MM.1S (cell line): ENCODE results near the gene C5AR2.

Source experiments
- DNase-seq: peaks from one replicate; pipeline ENCODE4 v3.0.0-alpha.2; 2015
- H2AFZ ChIP-seq: fragments of 300-600 bp; sonication (generic); 2 replicates; pipeline ENCODE4 v1.6.0; 2016; ENCODE audit warnings: antibody characterized with exemption, low read length
- H3F3A ChIP-seq: fragments of 300-600 bp; sonication (generic); 2 replicates; pipeline ENCODE4 v1.6.1; 2016; ENCODE audit warnings: mild to moderate bottlenecking, antibody characterized with exemption, low read length, moderate library complexity, mixed read lengths; ENCODE audit not compliant: insufficient read depth
- H3K27ac ChIP-seq: fragments of 300-600 bp; sonication (generic); 2 replicates; pipeline ENCODE4 v1.5.1; 2016; ENCODE audit warnings: mild to moderate bottlenecking, low read length
- H3K27me3 ChIP-seq: fragments of 300-600 bp; sonication (generic); replicated peaks from 2 replicates; pipeline ENCODE4 v1.6.0; 2016; ENCODE audit warnings: low read length; ENCODE audit not compliant: insufficient read depth
- H3K36me3 ChIP-seq: fragments of 300-600 bp; sonication (generic); replicated peaks from 2 replicates; pipeline ENCODE4 v1.6.1; 2016; ENCODE audit warnings: mild to moderate bottlenecking, low read length, mixed read lengths; ENCODE audit not compliant: insufficient read depth
- H3K4me1 ChIP-seq: fragments of 300-600 bp; sonication (generic); 2 replicates; pipeline ENCODE4 v1.6.1; 2016; ENCODE audit warnings: low read length, mixed read lengths
- H3K4me2 ChIP-seq: fragments of 300-600 bp; sonication (generic); 2 replicates; pipeline ENCODE4 v1.6.0; 2016; ENCODE audit warnings: low read depth, low read length
- H3K4me3 ChIP-seq: fragments of 300-600 bp; sonication (generic); 2 replicates; pipeline ENCODE4 v1.5.1; 2016; ENCODE audit warnings: low read length, mixed read lengths
- H3K79me2 ChIP-seq: fragments of 300-600 bp; sonication (generic); 2 replicates; pipeline ENCODE4 v1.6.1; 2016; ENCODE audit warnings: mixed run types, low read length, mixed read lengths
- H3K9ac ChIP-seq: fragments of 300-600 bp; sonication (generic); 2 replicates; pipeline ENCODE4 v1.6.1; 2016; ENCODE audit warnings: low read length, mixed read lengths
- H3K9me2 ChIP-seq: fragments of 300-600 bp; sonication (generic); replicated peaks from 2 replicates; pipeline ENCODE4 v1.6.1; 2016; ENCODE audit warnings: mild to moderate bottlenecking, low read length, mixed read lengths; ENCODE audit not compliant: insufficient read depth
- H3K9me3 ChIP-seq: fragments of 300-600 bp; sonication (generic); replicated peaks from 2 replicates; pipeline ENCODE4 v1.6.1; 2016; ENCODE audit warnings: mild to moderate bottlenecking, low read length, mixed read lengths; ENCODE audit not compliant: insufficient read depth
- H4K20me1 ChIP-seq: fragments of 300-600 bp; sonication (generic); 2 replicates; pipeline ENCODE4 v1.6.1; 2016; ENCODE audit warnings: mild to moderate bottlenecking, low read length, moderate library complexity, mixed read lengths; ENCODE audit not compliant: insufficient read depth
- EZH2 ChIP-seq: fragments of 300-600 bp; sonication (generic); optimal IDR thresholded peaks from 2 replicates; pipeline ENCODE3; 2017; ENCODE audit warnings: low read depth, mild to moderate bottlenecking, antibody characterized with exemption, low read length, mixed read lengths
- EZH2phosphoT487 ChIP-seq: fragments of 300-600 bp; sonication (generic); IDR thresholded peaks from 2 replicates; pipeline ENCODE4 v1.6.1; 2018; ENCODE audit warnings: antibody characterized with exemption, low read length
- TF ChIP-seq, protein P1 (sequence below): fragments of 300-600 bp; sonication (generic); IDR thresholded peaks from 2 replicates; pipeline ENCODE4 v1.5.1; 2016; ENCODE audit warnings: antibody characterized with exemption, low read length, mixed read lengths

Gene C5AR2

DNA sequence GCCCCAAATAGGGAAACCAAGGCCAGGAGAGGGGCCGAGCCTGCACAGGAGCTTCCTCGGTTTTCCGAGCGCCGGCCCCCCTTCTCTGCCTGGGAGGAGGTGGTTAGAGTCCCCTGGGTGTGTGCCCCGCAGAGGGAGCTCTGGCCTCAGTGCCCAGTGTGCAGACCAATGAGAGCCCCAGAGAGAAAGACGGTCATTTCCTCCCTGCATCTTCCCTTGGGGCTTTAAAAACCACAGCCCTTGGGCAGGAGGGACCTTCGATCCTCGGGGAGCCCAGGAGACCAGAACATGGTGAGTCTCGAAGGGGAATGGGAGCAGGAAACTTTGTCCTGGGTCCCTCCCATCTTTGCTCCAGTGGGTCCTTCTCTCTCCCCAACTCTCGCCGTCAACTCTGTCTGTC, 22.4 kb upstream of the C5AR2 start, which contains the start of gene C5AR1:
Gene C5AR1, plus strand, starts transcription at position 254 of the 400 bp plus-strand sequence. Its CDS starts 35 bp downstream, at position 289.
- Histone ChIP-seq H3K36me3 (no peaks in the 10 kb centered on the region), H3K4me3 (no peak within 1 kb of the TSS), H3K27ac (no peak within 1 kb of the TSS), H3K4me1 (no peaks in the 10 kb centered on the region), H3K9me2 (no peaks in the 10 kb centered on the region), H4K20me1 (no peaks in the 10 kb centered on the region), H3K9ac (no peak within 1 kb of the TSS), H2AFZ (no peak within 1 kb of the TSS), H3K27me3 (peaks cover 76% of the 10 kb centered on the region), H3K4me2 (no peak within 1 kb of the TSS), H3F3A (no peaks in the 10 kb centered on the region), H3K9me3 (no peaks in the 10 kb centered on the region), H3K79me2 (no peaks in the 10 kb centered on the region)
- DNase-seq, result no peak
- TF ChIP-seq, protein P1, sequence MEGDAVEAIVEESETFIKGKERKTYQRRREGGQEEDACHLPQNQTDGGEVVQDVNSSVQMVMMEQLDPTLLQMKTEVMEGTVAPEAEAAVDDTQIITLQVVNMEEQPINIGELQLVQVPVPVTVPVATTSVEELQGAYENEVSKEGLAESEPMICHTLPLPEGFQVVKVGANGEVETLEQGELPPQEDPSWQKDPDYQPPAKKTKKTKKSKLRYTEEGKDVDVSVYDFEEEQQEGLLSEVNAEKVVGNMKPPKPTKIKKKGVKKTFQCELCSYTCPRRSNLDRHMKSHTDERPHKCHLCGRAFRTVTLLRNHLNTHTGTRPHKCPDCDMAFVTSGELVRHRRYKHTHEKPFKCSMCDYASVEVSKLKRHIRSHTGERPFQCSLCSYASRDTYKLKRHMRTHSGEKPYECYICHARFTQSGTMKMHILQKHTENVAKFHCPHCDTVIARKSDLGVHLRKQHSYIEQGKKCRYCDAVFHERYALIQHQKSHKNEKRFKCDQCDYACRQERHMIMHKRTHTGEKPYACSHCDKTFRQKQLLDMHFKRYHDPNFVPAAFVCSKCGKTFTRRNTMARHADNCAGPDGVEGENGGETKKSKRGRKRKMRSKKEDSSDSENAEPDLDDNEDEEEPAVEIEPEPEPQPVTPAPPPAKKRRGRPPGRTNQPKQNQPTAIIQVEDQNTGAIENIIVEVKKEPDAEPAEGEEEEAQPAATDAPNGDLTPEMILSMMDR, result no peak
- no peak for TF ChIP-seq EZH2
- TF ChIP-seq EZH2phosphoT487, result no peak

DNA sequence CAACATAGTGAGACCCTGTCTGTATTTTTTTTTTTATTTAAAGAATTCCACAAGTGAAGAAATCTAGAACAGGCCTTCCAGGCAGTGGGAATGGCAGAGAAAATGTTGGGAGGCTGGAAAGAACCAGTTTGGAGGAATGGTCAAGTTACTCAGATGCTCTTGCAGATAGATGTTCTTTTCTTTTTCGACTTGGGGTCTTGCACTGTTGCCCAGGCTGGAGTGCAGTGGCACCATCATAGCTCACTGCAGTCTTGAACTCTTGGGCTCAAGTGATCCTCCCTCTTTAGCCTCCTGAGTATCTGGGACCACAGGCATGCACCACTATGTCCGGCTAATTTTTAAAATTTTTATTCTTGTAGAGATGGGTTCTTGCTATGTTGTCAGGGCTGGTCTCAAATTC, 21.7 kb upstream of the C5AR2 start:
- Histone ChIP-seq H3K4me2 (no peak overlapping the region), H3K9me2 (no peaks in the 10 kb centered on the region), H3F3A (no peaks in the 10 kb centered on the region), H3K36me3 (no peaks in the 10 kb centered on the region), H4K20me1 (no peaks in the 10 kb centered on the region), H3K4me1 (no peaks in the 10 kb centered on the region), H2AFZ (no peak overlapping the region), H3K9ac (no peak overlapping the region), H3K9me3 (no peaks in the 10 kb centered on the region), H3K79me2 (no peaks in the 10 kb centered on the region), H3K27ac (no peak overlapping the region), H3K4me3 (no peak overlapping the region), H3K27me3 (peaks cover 82% of the 10 kb centered on the region)
- no peak for DNase-seq
- no peak for TF ChIP-seq EZH2
- TF ChIP-seq EZH2phosphoT487, result no peak
- TF ChIP-seq, protein P1, result no peak

DNA sequence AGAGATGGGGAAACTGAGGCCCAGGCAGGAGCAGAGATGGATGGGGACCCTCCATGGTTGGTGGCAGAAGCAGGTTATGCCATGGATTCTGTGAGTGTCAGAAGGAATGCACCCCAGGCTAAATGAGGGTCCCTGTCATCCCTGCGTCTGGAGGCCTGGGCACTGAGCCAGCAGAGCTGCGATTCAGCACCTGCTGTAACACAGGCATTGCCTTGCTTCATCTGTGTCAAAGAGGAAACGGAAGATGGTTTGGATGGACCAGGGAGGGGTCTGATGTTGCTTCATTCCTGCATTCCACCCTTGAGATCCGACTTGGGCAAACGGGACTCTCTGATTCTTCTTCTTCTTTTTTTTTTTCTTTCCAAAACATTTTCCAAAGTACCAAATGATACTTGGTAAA, 21.2 kb upstream of the C5AR2 start:
- H3K9ac ChIP-seq, result no peak overlapping the region
- peaks cover 83% of the 10 kb centered on the region for H3K27me3 ChIP-seq
- H3K4me3 ChIP-seq, result no peak overlapping the region
- H3K9me3 ChIP-seq, result no peaks in the 10 kb centered on the region
- no peak overlapping the region for H3K27ac ChIP-seq
- H3K36me3 ChIP-seq, result no peaks in the 10 kb centered on the region
- no peaks in the 10 kb centered on the region for H3F3A ChIP-seq
- H2AFZ ChIP-seq, result no peak overlapping the region
- no peak for DNase-seq
- TF ChIP-seq, protein P1, result no peak
- TF ChIP-seq EZH2, result no peak
- TF ChIP-seq EZH2phosphoT487, result no peak
- H3K79me2 ChIP-seq, result no peaks in the 10 kb centered on the region
- no peaks in the 10 kb centered on the region for H3K4me1 ChIP-seq
- no peak overlapping the region for H3K4me2 ChIP-seq
- no peaks in the 10 kb centered on the region for H4K20me1 ChIP-seq
- no peaks in the 10 kb centered on the region for H3K9me2 ChIP-seq
